Measurements from ENCODE around the gene ZFPM1. TPM values are rescaled to one million over a fixed set of nuclear protein-coding genes. Genes with fewer than 3 reads are reported as not detected.
"Not testable (repeated sequence)": the region's sequence is repeated elsewhere in the genome, so short reads cannot be mapped to it uniquely, and the experiment has no call there.

The ZFPM1 gene
- total RNA-seq, 1 donor from 2014 or later = 9.6 TPM

DNA sequence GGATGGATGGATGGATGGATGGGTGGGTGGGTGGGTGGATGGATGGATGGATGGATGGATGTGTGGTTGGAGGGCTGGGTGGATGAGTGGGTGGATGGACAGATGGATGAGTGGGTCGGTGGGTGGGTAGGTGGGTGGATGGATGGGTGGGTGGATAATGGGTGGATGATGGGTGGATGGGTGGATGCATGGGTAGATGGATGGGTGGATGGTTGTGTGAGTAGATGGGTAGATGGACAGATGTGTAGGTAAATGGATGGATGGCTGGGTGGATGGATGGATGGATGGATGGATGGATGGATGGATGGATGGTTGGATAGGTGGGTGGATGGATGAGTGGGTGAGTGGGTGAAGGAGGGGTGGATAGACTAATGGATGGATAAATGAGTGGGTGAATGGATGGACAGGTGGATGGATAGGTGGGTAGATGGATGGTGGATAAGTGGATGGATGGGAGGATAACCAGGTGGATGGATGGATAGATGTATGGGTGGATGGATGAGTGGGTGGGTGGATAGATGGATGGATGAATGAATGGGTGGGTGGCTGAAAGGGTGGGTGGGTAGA is 64.2 kb downstream of the ZFPM1 start:
- intact Hi-C loops (cut with DNase I); DNase-seq (ENCODE audit: low spot score): not testable (repeated sequence)

DNA sequence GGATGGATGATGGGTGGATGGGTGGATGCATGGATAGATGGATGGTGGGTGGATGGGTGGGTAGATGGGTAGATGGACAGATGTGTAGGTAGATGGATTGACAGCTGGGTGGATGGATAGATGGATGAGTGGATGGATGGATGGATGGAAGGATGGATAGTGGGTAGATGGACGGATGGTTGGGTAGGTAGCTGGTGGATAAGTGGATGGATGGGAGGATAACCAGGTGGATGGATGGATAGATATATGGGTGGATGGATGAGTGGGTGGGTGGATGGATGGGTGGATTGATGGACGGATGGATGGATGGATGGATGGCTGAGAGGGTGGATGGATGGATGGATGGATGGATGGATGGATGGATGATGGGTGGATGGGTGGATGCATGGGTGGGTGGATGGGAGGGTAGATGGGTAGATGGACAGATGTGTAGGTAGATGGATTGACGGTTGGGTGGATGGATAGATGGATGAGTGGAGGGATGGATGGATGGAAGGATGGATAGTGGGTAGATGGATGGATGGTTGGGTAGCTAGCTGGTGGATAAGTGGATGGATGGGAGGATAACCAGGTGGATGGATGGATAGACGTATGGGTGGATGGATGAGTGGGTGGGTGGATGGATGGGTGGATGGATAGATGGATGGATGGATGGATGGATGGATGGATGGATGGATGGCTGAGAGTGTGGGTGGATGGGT is 65.5 kb downstream of the ZFPM1 start:
- intact Hi-C loops (cut with DNase I); DNase-seq (ENCODE audit: low spot score): not testable (repeated sequence)

DNA sequence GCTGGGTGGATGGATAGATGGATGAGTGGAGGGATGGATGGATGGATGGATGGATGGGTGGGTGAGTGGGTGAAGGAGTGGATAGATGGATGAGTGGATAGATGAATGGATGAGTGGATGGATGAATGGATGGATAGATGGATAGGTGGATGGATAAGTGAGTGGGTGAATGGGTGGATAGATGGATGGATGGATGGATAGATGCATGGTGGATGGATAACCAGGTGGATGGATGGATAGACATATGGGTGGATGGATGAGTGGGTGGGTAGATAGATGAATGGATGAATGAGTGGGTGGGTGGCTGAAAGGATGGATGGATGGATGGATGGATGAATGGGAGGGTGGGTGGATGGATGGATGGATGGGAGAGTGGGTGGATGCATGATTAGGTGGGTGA is 66.2 kb downstream of the ZFPM1 start:
- no peak for DNase-seq (ENCODE audit: low spot score)
- intact Hi-C loops (cut with DNase I) = no loop called here

DNA sequence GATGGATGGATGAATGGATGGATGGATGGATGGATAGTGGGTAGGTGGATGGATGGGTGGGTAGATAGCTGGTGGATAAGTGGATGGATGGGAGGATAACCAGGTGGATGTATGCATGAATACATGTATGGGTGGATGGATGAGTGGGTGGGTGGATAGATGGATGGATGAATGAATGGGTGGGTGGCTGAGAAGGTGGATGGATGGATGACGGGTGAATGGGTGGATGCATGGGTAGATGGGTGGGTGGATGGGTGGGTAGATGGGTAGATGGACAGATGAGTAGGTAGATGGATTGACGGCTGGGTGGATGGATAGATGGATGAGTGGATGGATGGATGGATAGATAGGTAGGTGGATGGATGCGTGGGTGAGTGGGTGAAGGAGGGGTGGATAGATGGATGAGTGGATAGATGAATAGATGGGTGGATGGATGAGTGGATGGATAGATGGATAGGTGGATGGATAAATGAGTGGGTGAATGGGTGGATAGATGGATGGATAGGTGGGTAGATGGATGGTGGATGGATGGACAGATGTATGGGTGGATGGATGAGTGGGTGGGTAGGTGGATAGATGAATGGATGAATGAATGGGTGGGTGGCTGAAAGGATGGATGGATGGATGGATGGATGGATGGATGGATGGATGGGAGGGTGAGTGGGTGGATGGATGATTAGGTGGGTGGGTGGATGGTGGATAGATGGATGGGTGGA is 67.0 kb downstream of the ZFPM1 start:
- intact Hi-C loops (cut with DNase I) = no loop called here
- no peak for DNase-seq (ENCODE audit: low spot score)

GRCh38 chr16:88521674-88522073 is 68.6 kb downstream of the ZFPM1 start:
- intact Hi-C loops (cut with DNase I) = no loop called here
- no peak for DNase-seq (ENCODE audit: low spot score)

GRCh38 chr16:88522276-88522949 is 69.3 kb downstream of the ZFPM1 start:
- intact Hi-C loops (cut with DNase I) = no loop called here
- DNase-seq (ENCODE audit: low spot score) = no peak

GRCh38 chr16:88523309-88524161 is 70.5 kb downstream of the ZFPM1 start:
- intact Hi-C loops (cut with DNase I) = no loop called here
- no peak for DNase-seq (ENCODE audit: low spot score)

DNA sequence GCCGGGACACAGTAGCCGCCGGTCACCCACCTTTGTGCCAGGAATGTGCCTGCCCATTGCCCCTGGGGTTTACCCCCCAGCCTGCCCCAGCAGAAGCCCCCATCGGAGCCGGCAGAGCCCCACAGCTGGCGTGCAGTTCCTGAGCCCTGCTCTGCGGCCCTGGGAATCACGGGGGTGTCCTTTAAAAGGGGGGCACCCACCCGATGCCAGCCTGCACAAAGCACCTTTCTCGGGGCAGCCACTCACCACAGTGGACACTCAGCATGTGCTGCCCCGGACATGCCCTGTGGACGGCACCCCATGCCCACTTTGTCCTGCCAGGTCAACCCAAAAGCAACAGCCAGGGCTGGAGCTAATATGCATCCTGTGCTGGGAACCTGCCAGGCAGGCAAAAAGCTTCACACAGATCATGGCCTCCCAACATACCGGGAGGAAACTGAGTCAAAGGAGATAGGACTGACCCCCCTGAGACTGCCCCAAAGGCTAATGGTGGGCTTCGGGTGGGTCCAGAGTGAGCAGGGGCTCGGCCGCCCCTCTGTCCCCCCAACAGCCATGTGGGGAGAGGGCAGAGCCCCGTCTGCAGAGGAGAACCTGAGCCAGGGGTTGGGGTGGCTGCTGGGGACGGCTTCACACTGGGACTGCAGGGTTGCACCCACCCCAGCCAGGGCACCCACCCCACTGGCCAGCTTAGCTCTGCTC is 71.3 kb downstream of the ZFPM1 start:
- intact Hi-C loops (cut with DNase I) = no loop called here
- no peak for DNase-seq (ENCODE audit: low spot score)

GRCh38 chr16:88524973-88525662 is 72.0 kb downstream of the ZFPM1 start:
- no peak for DNase-seq (ENCODE audit: low spot score)

GRCh38 chr16:88525663-88525990 is 72.5 kb downstream of the ZFPM1 start:
- intact Hi-C loops (cut with DNase I) = no loop called here
- no peak for DNase-seq (ENCODE audit: low spot score)

More at GRCh38 chr16:88524973-88525662, 72.0 kb downstream of the ZFPM1 start:
- intact Hi-C loops (cut with DNase I) = no loop called here

- no peak for DNase-seq (ENCODE audit: low spot score)
- intact Hi-C loops (cut with DNase I) = no loop called here
These were observed 73.2 kb downstream of the ZFPM1 start for GRCh38 chr16:88526008-88526905.

GRCh38 chr16:88526906-88527185 is 73.8 kb downstream of the ZFPM1 start:
- intact Hi-C loops (cut with DNase I) = loop anchor here (1.0 kb wide), 1 partner anchor 84 kb away; no protein-coding TSS in a partner anchor
- no peak for DNase-seq (ENCODE audit: low spot score)

DNA sequence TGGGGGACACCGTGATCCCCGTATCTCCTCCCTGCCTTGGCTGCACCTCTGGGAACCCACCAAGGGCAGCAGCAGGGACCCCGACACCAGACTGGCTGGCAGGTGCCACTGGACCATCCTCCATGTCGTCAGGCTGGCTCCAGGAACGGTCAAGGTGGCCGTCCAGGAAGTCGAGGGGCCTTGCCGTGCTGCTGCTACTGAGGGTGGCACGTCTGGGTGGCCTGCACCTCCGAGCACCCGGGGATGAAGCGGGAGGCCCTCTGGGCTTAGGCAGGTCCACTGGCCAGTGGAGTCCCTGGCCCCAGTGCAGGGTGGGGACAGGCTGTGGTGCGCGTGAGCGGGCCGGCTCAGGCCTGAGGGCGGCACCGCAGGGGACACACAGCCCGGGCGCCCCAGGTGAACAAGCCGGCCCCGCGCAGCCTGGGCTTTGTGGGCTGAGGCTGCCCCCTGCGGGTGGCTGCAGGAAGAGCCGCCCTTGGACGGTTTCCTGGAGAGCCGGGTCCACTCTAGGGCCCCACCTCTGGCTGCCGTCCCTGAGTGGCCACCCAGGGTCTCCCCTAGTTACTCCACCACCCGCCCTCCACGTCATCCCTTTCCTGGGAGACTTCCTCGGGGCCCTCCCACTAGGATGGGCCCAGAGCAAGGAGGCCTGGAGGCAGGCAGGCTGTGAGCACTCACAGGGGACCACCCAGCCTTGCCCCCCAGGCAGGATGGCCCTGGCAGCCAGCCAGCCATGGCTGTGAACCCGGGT is 74.3 kb downstream of the ZFPM1 start:
- no peak for DNase-seq (ENCODE audit: low spot score)
- intact Hi-C loops (cut with DNase I) = loop anchor here (1.0 kb wide), 1 partner anchor 84 kb away; no protein-coding TSS in a partner anchor

DNA sequence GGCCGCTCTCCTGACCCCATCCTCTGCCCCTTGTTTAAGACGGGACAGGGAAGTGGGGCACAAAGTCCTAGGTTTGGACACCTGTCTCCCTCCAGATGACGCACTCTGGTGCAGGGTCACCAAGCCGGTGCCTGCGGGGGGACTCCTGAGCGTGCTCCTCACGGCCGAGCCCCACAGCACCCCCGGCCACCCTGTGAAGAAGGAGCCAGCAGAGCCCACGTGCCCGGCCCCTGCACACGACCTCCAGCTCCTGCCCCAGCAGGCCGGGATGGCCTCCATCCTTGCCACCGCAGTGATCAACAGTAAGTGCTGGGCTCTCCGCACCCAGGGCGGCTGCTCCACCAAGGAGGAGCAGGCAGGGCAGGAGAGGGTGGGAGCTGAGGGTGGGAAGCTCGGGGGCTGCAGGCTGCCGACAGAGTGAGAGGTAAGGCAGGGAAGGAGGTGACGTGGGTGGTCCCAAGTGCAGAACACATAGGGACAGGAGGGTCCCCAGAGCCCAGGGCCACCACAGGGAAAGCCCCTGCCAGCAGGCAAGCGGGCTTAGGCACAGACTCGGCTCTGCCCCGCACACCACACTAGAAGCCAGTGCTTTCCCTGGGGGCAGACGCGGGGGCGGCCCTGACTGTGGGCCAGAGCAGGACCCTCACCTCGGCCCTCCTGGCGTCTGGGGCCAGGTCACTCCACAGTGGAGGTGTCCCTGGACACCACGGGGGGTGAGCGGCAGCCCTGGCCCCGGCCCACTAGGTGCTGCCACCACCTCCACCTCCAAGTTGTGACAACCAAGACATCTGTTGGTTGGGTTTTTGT is 75.1 kb downstream of the ZFPM1 start:
- intact Hi-C loops (cut with DNase I) = loop anchor here (1.0 kb wide), 1 partner anchor 85 kb away; no protein-coding TSS in a partner anchor

DNA sequence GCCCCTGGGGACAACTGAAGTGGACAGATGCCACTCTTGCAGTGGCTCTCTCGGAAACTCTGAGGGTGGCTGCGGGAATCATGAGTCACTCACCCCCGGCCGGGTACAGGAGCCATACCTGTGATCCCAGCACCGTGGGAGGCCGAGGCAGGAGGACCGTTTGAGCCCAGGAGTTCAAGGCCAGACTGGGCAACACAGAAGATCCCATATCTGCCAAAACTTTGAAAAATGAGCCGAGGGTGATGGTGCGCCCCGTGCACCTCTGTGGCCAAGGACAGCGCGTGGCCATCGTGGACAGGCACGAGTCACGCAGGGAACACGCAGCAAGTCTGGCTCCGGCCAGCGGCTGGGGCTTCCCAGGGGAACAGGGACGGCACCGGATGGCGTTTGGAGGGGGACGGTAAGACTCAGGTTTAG is 75.8 kb downstream of the ZFPM1 start:
- no peak for DNase-seq (ENCODE audit: low spot score)
- intact Hi-C loops (cut with DNase I) = no loop called here

More for the DNA sequence above, 75.1 kb downstream of the ZFPM1 start:
- no peak for DNase-seq (ENCODE audit: low spot score)

- intact Hi-C loops (cut with DNase I) = no loop called here
- no peak for DNase-seq (ENCODE audit: low spot score)
These were observed 76.5 kb downstream of the ZFPM1 start for GRCh38 chr16:88529596-88529995.
